ENCODE results near the gene RFNG.

The RFNG gene

GRCh38 chr17:82023447-82024241 lies 28.0 kb downstream of the RFNG start:
- DNase-seq, result peak; percentile 24

GRCh38 chr17:82022981-82023446 lies 28.6 kb downstream of the RFNG start, which contains the start of gene LRRC45:
LRRC45 (plus strand) TSS chr17:82023305; CDS start chr17:82023644, 339 bp downstream.
- peak; percentile 100 for DNase-seq

- DNase-seq, result no peak
These were observed 29.2 kb downstream of the RFNG start, which contains the start of gene CENPX for GRCh38 chr17:82022310-82022980. CENPX (minus strand) TSS chr17:82022878; CDS start chr17:82022861, 17 bp downstream.

GRCh38 chr17:82021900-82022309 lies 29.7 kb downstream of the RFNG start:
- no peak for DNase-seq

- DNase-seq, result peak; percentile 58
These were observed 30.3 kb downstream of the RFNG start for GRCh38 chr17:82021107-82021899.

- no peak for DNase-seq
These were observed 31.0 kb downstream of the RFNG start for GRCh38 chr17:82020572-82021106.

GRCh38 chr17:82019690-82020571 lies 31.7 kb downstream of the RFNG start:
- DNase-seq, result peak; percentile 70

- DNase-seq, result no peak
These were observed 32.5 kb downstream of the RFNG start for GRCh38 chr17:82018989-82019689.

- DNase-seq, result no peak
These were observed 33.2 kb downstream of the RFNG start for GRCh38 chr17:82018152-82018988.

- DNase-seq, result no peak
These were observed 33.9 kb downstream of the RFNG start for GRCh38 chr17:82017612-82018151.

- DNase-seq, result no peak
These were observed 34.6 kb downstream of the RFNG start for GRCh38 chr17:82016875-82017459.

GRCh38 chr17:82016061-82016874 lies 35.3 kb downstream of the RFNG start:
- DNase-seq, result no peak

- no peak for DNase-seq
These were observed 36.2 kb downstream of the RFNG start for GRCh38 chr17:82015311-82015971.

GRCh38 chr17:82014971-82015310 lies 36.7 kb downstream of the RFNG start:
- no peak for DNase-seq

- no peak for DNase-seq
These were observed 37.2 kb downstream of the RFNG start for GRCh38 chr17:82014432-82014831.

- DNase-seq, result no peak
These were observed 37.8 kb downstream of the RFNG start for GRCh38 chr17:82013772-82014321.

- no peak for DNase-seq
These were observed 38.3 kb downstream of the RFNG start for GRCh38 chr17:82013341-82013740.
